A549 (cell line): Measurements from ENCODE around the gene SLC16A10. TPM values are rescaled to one million over a fixed set of nuclear protein-coding genes. Genes with fewer than 3 reads are reported as not detected.
A peak's percentile ranks its signal among the peaks of the same experiment; 100 is the strongest.
"Not testable (repeated sequence)": the region's sequence is repeated elsewhere in the genome, so short reads cannot be mapped to it uniquely, and the experiment has no call there.

Experiments
- ATAC-seq, 2 experiments: fragments of 200-7000 bp in 1 of 2; fragments of >200 bp in 1 of 2; cut with Nextera tagmentation in 1 of 2; cut with Tn5 transposase in 1 of 2; 3 replicates each; pipeline versions ENCODE4 v1.8.0 to v1.9.1; 2018 to 2020; ENCODE audit warnings: mild to moderate bottlenecking in 1 of 2, moderate library complexity in 1 of 2
- CTCF ChIA-PET: fragments of 300-600 bp; sonication (Branson Sonifier 250); formaldehyde crosslinking; extraction: SDS; loops from one replicate; lab custom pipeline; 2021; ENCODE audit warnings: antibody characterized with exemption, inconsistent platforms; lab: Yijun Ruan, JAX
- POLR2A ChIA-PET: fragments of 350-600 bp; formaldehyde crosslinking; extraction: SDS; loops from one replicate; lab custom pipeline; 2021; ENCODE audit warnings: antibody characterized with exemption, inconsistent platforms; lab: Yijun Ruan, JAX
- DNase-seq, 2 experiments: peaks; one replicate each; pipeline versions ENCODE4 v3.0.0 to v3.0.0-alpha.2; 2011 to 2016; ENCODE audit warnings: low read depth in 1 of 2, low spot score in 1 of 2
- FAIRE-seq: peaks from 2 replicates; lab custom pipeline; 2011; peaks lifted over from hg19 to GRCh38; lab: Jason Lieb, UNC
- H3K27ac ChIP-seq, 2 experiments: fragments of >200 bp; sonication (Bioruptor Twin); formaldehyde crosslinking; 3 replicates each; pipeline ENCODE4 v1.5.1; 2016 to 2017
- H3K4me1 ChIP-seq: fragments of >200 bp; sonication (Bioruptor Twin); formaldehyde crosslinking; 3 replicates; pipeline ENCODE4 v1.6.1; 2016
- H3K4me2 ChIP-seq: fragments of >200 bp; sonication (Bioruptor Twin); formaldehyde crosslinking; 3 replicates; pipeline ENCODE4 v1.6.1; 2016
- H3K4me3 ChIP-seq: fragments of >200 bp; sonication (Bioruptor Twin); formaldehyde crosslinking; 3 replicates; pipeline ENCODE4 v1.5.1; 2016
- H3K9me3 ChIP-seq: fragments of >200 bp; sonication (Bioruptor Twin); formaldehyde crosslinking; 3 replicates; pipeline ENCODE4 v1.6.1; 2016
- BHLHE40 ChIP-seq: IDR thresholded peaks from 2 replicates; pipeline ENCODE4 v1.6.1; 2012; ENCODE audit warnings: low read depth, low read length, inconsistent platforms
- CBX2 ChIP-seq: fragments of 200-600 bp; sonication (generic); IDR thresholded peaks from 2 replicates; pipeline ENCODE4 v1.6.1; 2016; ENCODE audit warnings: low read depth, mild to moderate bottlenecking, borderline replicate concordance
- CTCF ChIP-seq: fragments of >200 bp; sonication (Bioruptor Twin); formaldehyde crosslinking; IDR thresholded peaks from 3 replicates; pipeline ENCODE4 v1.5.1; 2016
- EHF ChIP-seq: fragments of 250-450 bp; sonication (Bioruptor Pico); IDR thresholded peaks from 2 replicates; pipeline ENCODE4 v1.5.0; 2020; ENCODE audit warnings: mild to moderate bottlenecking
- EP300 ChIP-seq, 2 experiments: fragments of >200 bp; sonication (Bioruptor Twin); formaldehyde crosslinking; IDR thresholded peaks; 2 replicates in 1 of 2; 3 replicates in 1 of 2; pipeline ENCODE4 v1.6.1; 2016 to 2017
- FOSB ChIP-seq: fragments of 250-450 bp; sonication (Bioruptor Pico); IDR thresholded peaks from 2 replicates; pipeline ENCODE4 v1.5.0; 2020; ENCODE audit warnings: mild to moderate bottlenecking, moderate library complexity
- FOXS1 ChIP-seq: fragments of 250-450 bp; sonication (Bioruptor Pico); IDR thresholded peaks from 2 replicates; pipeline ENCODE4 v1.5.0; 2020; ENCODE audit warnings: mild to moderate bottlenecking, moderate library complexity
- HOXB13 ChIP-seq: fragments of 250-450 bp; sonication (Bioruptor Pico); IDR thresholded peaks from 2 replicates; pipeline ENCODE4 v1.5.0; 2020; ENCODE audit warnings: low read depth, mild to moderate bottlenecking, moderate library complexity
- HOXB5 ChIP-seq: fragments of 250-450 bp; sonication (Bioruptor Pico); IDR thresholded peaks from 2 replicates; pipeline ENCODE4 v1.5.0; 2020; ENCODE audit warnings: mild to moderate bottlenecking, moderate library complexity
- JUNB ChIP-seq: fragments of >200 bp; sonication (Bioruptor Twin); formaldehyde crosslinking; IDR thresholded peaks from 2 replicates; pipeline ENCODE4 v1.6.1; 2016
- KDM1A ChIP-seq: fragments of 200-600 bp; sonication (generic); IDR thresholded peaks from 2 replicates; pipeline ENCODE4 v1.6.1; 2016; ENCODE audit warnings: low read depth, mild to moderate bottlenecking
- MAFK ChIP-seq: fragments of 450-650 bp; IDR thresholded peaks from 2 replicates; pipeline ENCODE4 v1.6.1; 2014; ENCODE audit not compliant: partially characterized antibody
- RAD21 ChIP-seq, 2 experiments: fragments of >200 bp in 1 of 2; sonication (Bioruptor Twin) in 1 of 2; formaldehyde crosslinking in 1 of 2; IDR thresholded peaks in 1 of 2; conservative IDR thresholded peaks in 1 of 2; 2 replicates in 1 of 2; 3 replicates in 1 of 2; pipeline ENCODE4 v1.6.1; 2012 to 2018; ENCODE audit warnings: inconsistent platforms in 1 of 2
- RCOR1 ChIP-seq: fragments of 150-350 bp; IDR thresholded peaks from 2 replicates; pipeline ENCODE4 v1.6.1; 2014; ENCODE audit warnings: antibody characterized with exemption, low read length, low read depth
- RFX5 ChIP-seq: fragments of 450-650 bp; IDR thresholded peaks from 2 replicates; pipeline ENCODE4 v1.7.1; 2014; ENCODE audit warnings: antibody characterized with exemption, mild to moderate bottlenecking, moderate library complexity
- SMC3 ChIP-seq: fragments of >200 bp; sonication (Bioruptor Twin); formaldehyde crosslinking; IDR thresholded peaks from 3 replicates; pipeline ENCODE4 v1.6.1; 2018; ENCODE audit warnings: inconsistent platforms
- TP53 ChIP-seq: fragments of 250-450 bp; sonication (Bioruptor Pico); IDR thresholded peaks from 2 replicates; pipeline ENCODE4 v1.5.0; 2021; ENCODE audit warnings: mild to moderate bottlenecking, moderate library complexity
- ZNF302 ChIP-seq: fragments of 250-450 bp; sonication (Bioruptor Pico); IDR thresholded peaks from 2 replicates; pipeline ENCODE4 v1.9.0; 2021; ENCODE audit warnings: inconsistent platforms, mild to moderate bottlenecking, moderate library complexity
- ZSCAN20 ChIP-seq: fragments of 250-450 bp; sonication (Bioruptor Pico); IDR thresholded peaks from 2 replicates; pipeline ENCODE4 v1.8.0; 2022; ENCODE audit warnings: mild to moderate bottlenecking, moderate library complexity
- WGBS: methylation state at CpG from one replicate; pipeline ENCODE4 v1.1.6; 2017; ENCODE audit errors: missing lambda C conversion rate; 5-methylcytosine and 5-hydroxymethylcytosine counted together
- polyA plus RNA-seq, 4 experiments: library from polyadenylated mRNA; depleted of rRNA in 3 of 4; stranded (reverse); fragments of >200 nt; fragmentation: RNase III in 1 of 4; extraction: RNeasy Plus Mini Kit Qiagen cat#74134 plus additional on column Dnase treatment in 1 of 4; gene quantifications; 2 replicates in 3 of 4; 3 replicates in 1 of 4; pipeline ENCODE4 v1.2.3, GENCODE V29; 2011 to 2017

The SLC16A10 gene
- polyA plus RNA-seq, 2 of the 4 experiments (the other 2 are of a cell fraction) = 0.27 to 1.00 TPM

GRCh38 chr6:111052171-111052570 lies 35.1 kb upstream of the SLC16A10 start:
- H3K4me3 ChIP-seq = no peak overlapping the region
- ChIA-PET CTCF (interaction anchor here (2.4 kb wide), 1 partner anchor 158 kb away, joined by 7 read pairs; no protein-coding TSS in a partner anchor), POLR2A (no interaction called here)
- no peak overlapping the region for H3K27ac ChIP-seq
- DNase-seq (peak in 1 of 2 experiments; percentile 5), ATAC-seq (no peak), FAIRE-seq (no peak)
- 62% methylated on average over 3 of the region's 3 CpGs for WGBS
- no peak for TF ChIP-seq CTCF
- no peak for TF ChIP-seq TP53 (CRISPR knock-in tag)
- no peak for TF ChIP-seq EHF (CRISPR knock-in tag)
- TF ChIP-seq JUNB = no peak
- no peak for TF ChIP-seq EP300 (IDR thresholded peaks at IDR 0.05)
- TF ChIP-seq MAFK = no peak
- peaks cover 3% of the 10 kb centered on the region; the same call in 1 of the 3 replicates for H3K4me1 ChIP-seq
- no peaks in the 10 kb centered on the region for H3K9me3 ChIP-seq
- H3K4me2 ChIP-seq = 0 out of 3 replicates have a peak overlapping the region, but pooled peaks have one; percentile 10

GRCh38 chr6:111057074-111057752 lies 30.1 kb upstream of the SLC16A10 start:
- H3K9me3 ChIP-seq = no peaks in the 10 kb centered on the region
- no peak overlapping the region for H3K4me3 ChIP-seq
- H3K27ac ChIP-seq = no peak overlapping the region
- no peak for FAIRE-seq
- CTCF ChIA-PET = interaction anchor here (0.6 to 3.9 kb wide), 25 partner anchors 9 to 972 kb away, joined by 3 to 31 read pairs (median 5); a partner anchor contains a TSS
- peak; percentile 39 to 59 for DNase-seq
- POLR2A ChIA-PET = no interaction called here
- H3K4me1 ChIP-seq = no peaks in the 10 kb centered on the region; the same call in 2 of the 3 replicates
- ATAC-seq = peak; percentile 90 to 95
- peak overlapping the region; percentile 44; the same call in 2 of the 3 replicates for H3K4me2 ChIP-seq
- 16% methylated on average over 12 of the region's 12 CpGs for WGBS
- TF ChIP-seq CTCF = peak; percentile 64
- no peak for TF ChIP-seq HOXB5 (CRISPR knock-in tag)
- peak; percentile 73 for TF ChIP-seq SMC3
- TF ChIP-seq FOXS1 = no peak
- peak; percentile 67 for TF ChIP-seq RAD21 (conservative IDR thresholded peaks at IDR 0.05 in 1 of 2, IDR thresholded peaks at IDR 0.05 in 1 of 2)

DNA sequence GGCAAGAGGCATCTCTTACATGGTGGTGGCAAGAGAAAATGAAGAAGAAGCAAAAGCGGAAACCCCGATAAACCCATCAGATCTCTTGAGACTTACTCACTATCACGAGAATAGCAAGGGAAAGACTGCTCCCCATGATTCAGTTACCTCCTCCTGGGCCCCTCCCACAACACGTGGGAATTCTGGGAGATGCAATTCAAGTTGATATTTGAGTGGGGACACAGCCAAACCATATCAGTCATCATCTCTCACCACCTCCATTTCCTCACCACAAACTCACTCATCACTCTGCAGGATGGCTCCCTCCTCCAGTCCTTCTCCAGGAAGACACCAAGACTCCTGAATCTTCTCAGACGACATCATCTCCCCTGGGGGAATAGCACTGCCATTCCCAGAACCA lies 25.8 kb upstream of the SLC16A10 start:
- Histone ChIP-seq H3K4me1 (no peaks in the 10 kb centered on the region), H3K4me2 (no peak overlapping the region), H3K27ac (no peak overlapping the region), H3K9me3 (0 out of 3 replicates have a peak, but pooled peaks cover 3% of the 10 kb centered on the region), H3K4me3 (no peak overlapping the region)
- ChIA-PET CTCF (no interaction called here), POLR2A (no interaction called here)
- 54% methylated on average over 5 of the region's 5 CpGs for WGBS
- FAIRE-seq (no peak), ATAC-seq (no peak)
- no peak for TF ChIP-seq RFX5
- TF ChIP-seq BHLHE40 = no peak
- no peak for TF ChIP-seq ZNF302 (CRISPR knock-in tag)
- no peak for TF ChIP-seq RCOR1
- TF ChIP-seq MAFK = no peak
- TF ChIP-seq CBX2 = no peak
- TF ChIP-seq ZSCAN20 (CRISPR knock-in tag) = no peak
- no peak for TF ChIP-seq FOSB (CRISPR knock-in tag)
- TF ChIP-seq KDM1A = no peak
- no peak for TF ChIP-seq HOXB13
- TF ChIP-seq, all 56 proteins: peak for 0
- DNase-seq = no peak

GRCh38 chr6:111061985-111062384 lies 25.3 kb upstream of the SLC16A10 start:
- WGBS = 76% methylated on average over 5 of the region's 5 CpGs
- ATAC-seq, CTCF ChIA-PET, H3K27ac ChIP-seq, H3K9me3 ChIP-seq, POLR2A ChIA-PET, H3K4me3 ChIP-seq, DNase-seq, FAIRE-seq, H3K4me2 ChIP-seq, H3K4me1 ChIP-seq: not testable (repeated sequence)

GRCh38 chr6:111062860-111063259 lies 24.4 kb upstream of the SLC16A10 start:
- CTCF ChIA-PET = not testable (repeated sequence)

More at GRCh38 chr6:111062860-111063259, 24.4 kb upstream of the SLC16A10 start:
- ATAC-seq, H3K4me2 ChIP-seq, H3K27ac ChIP-seq, H3K9me3 ChIP-seq, DNase-seq, H3K4me1 ChIP-seq, POLR2A ChIA-PET, H3K4me3 ChIP-seq, FAIRE-seq: not testable (repeated sequence)
- 40% methylated on average over 2 of the region's 5 CpGs for WGBS
